ENCODE data around the gene ZNF496. TPM values are rescaled to one million over a fixed set of nuclear protein-coding genes. Genes with fewer than 3 reads are reported as not detected.

The ZNF496 gene
- total RNA-seq, 1 experiment from 2014 or later = 66.5 TPM

DNA sequence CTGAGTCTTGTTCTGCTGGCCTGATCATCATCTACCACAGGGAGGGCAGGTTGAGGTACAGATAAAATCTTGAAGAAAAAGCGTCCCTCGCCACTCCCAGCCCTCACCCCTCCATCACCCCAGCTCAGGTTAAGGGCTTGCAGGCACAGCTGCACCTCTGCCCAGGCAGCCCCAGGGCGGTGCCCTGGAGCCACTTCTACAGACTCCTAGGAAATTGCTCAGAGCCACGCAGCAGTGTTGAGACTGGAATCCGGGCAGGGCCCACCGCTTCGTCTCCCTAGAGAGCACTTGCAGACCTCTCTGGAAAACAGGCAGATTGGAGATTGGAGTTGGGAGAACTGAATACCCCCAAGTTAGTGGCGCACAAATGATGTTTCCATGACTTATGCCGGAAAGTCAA lies 40.5 kb downstream of the ZNF496 start:
- H3T11ph ChIP-seq (ENCODE audit: low read length) = no peak overlapping the region
- H3K23me2 ChIP-seq (ENCODE audit: insufficient read length, low read depth, low read length, poor library complexity, severe bottlenecking) = no peaks in the 10 kb centered on the region
- peaks cover 5% of the 10 kb centered on the region for H3K27me3 Mint-ChIP-seq (ENCODE audit: low read depth)
- no peak overlapping the region for H4K8ac ChIP-seq (replicated peaks; ENCODE audit: insufficient read length, low read depth, low read length)
- WGBS (ENCODE audit: extremely low coverage, insufficient read length, low lambda C conversion rate) = no CpG with 5 or more reads among the region's 9 CpGs
- no peak overlapping the region for H3K14ac ChIP-seq (ENCODE audit: insufficient read depth, low read length)
- no peak overlapping the region for H3K4me3 Mint-ChIP-seq
- no peak overlapping the region for H3K4ac ChIP-seq (ENCODE audit: low read depth, low read length)
- no peaks in the 10 kb centered on the region for H3K79me2 ChIP-seq (ENCODE audit: insufficient read depth, low read length)
- no peak for DNase-seq
- H4K20me1 ChIP-seq (ENCODE audit: control insufficient read depth, insufficient read depth, insufficient read length) = no peaks in the 10 kb centered on the region
- H3K27ac Mint-ChIP-seq = no peak overlapping the region
- no peak overlapping the region for H2BK20ac ChIP-seq (ENCODE audit: low read depth, low read length, poor library complexity, severe bottlenecking)
- peaks cover 0 to 11% of the 10 kb centered on the region in 2 experiments; a peak in 4 of 5 replicates for H3K9me3 Mint-ChIP-seq
- H3K56ac ChIP-seq (ENCODE audit: insufficient read length, low read depth, low read length) = no peak overlapping the region
- no peak overlapping the region for H3K18ac ChIP-seq (ENCODE audit: insufficient read length, low read depth, low read length)
- no peak overlapping the region for H3K9ac ChIP-seq (ENCODE audit: extremely low read depth, insufficient read length, low read length)
- H2BK5ac ChIP-seq (ENCODE audit: insufficient read length, low read length) = no peak overlapping the region
- H3K23ac ChIP-seq (ENCODE audit: insufficient read length, low read depth, low read length) = no peak overlapping the region
- TF ChIP-seq, protein P1, sequence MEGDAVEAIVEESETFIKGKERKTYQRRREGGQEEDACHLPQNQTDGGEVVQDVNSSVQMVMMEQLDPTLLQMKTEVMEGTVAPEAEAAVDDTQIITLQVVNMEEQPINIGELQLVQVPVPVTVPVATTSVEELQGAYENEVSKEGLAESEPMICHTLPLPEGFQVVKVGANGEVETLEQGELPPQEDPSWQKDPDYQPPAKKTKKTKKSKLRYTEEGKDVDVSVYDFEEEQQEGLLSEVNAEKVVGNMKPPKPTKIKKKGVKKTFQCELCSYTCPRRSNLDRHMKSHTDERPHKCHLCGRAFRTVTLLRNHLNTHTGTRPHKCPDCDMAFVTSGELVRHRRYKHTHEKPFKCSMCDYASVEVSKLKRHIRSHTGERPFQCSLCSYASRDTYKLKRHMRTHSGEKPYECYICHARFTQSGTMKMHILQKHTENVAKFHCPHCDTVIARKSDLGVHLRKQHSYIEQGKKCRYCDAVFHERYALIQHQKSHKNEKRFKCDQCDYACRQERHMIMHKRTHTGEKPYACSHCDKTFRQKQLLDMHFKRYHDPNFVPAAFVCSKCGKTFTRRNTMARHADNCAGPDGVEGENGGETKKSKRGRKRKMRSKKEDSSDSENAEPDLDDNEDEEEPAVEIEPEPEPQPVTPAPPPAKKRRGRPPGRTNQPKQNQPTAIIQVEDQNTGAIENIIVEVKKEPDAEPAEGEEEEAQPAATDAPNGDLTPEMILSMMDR (conservative IDR thresholded peaks at IDR 0.05) = no peak
- H2BK120ac ChIP-seq (ENCODE audit: low read depth, low read length, poor library complexity, severe bottlenecking) = no peak overlapping the region
- no peak overlapping the region for H3K27ac ChIP-seq (ENCODE audit: insufficient read length, low read depth, low read length)
- no peaks in the 10 kb centered on the region for H3K79me1 ChIP-seq (ENCODE audit: insufficient read depth, low read depth, low read length, poor library complexity, severe bottlenecking)
- no peak overlapping the region for H2AK5ac ChIP-seq (ENCODE audit: insufficient read length, low read length)
- H4K91ac ChIP-seq (ENCODE audit: insufficient read length, low read depth, low read length) = no peak overlapping the region
- no peak overlapping the region for H2AFZ ChIP-seq (ENCODE audit: low read length)
- no peaks in the 10 kb centered on the region for H3K27me3 ChIP-seq (ENCODE audit: insufficient read depth, low read length)
- peaks cover 24% of the 10 kb centered on the region for H3K4me1 ChIP-seq (ENCODE audit: insufficient read depth, low read length)
- H3K36me3 Mint-ChIP-seq (ENCODE audit: insufficient read depth in 1 of 3, low read depth in 3 of 3) = peaks cover 7 to 10% (median 7%) of the 10 kb centered on the region in 3 experiments
- peaks cover 52 to 58% of the 10 kb centered on the region in 2 experiments for H3K4me1 Mint-ChIP-seq
- no peaks in the 10 kb centered on the region for H3K9me3 ChIP-seq (ENCODE audit: control insufficient read depth, low read depth, low read length)
- no peak overlapping the region for H2BK12ac ChIP-seq (ENCODE audit: insufficient read length, low read depth, low read length)
- H2BK15ac ChIP-seq (ENCODE audit: low read depth, low read length) = no peak overlapping the region
- no peak overlapping the region for H4K5ac ChIP-seq (ENCODE audit: insufficient read length, low read depth, low read length)
- no peak overlapping the region for H3K4me2 ChIP-seq (ENCODE audit: insufficient read depth, insufficient read length, low read length)

Data from H9 (cell line).